ENCODE measurements around the gene WDR27.
"Not testable (repeated sequence)": the region's sequence is repeated elsewhere in the genome, so short reads cannot be mapped to it uniquely, and the experiment has no call there.

The WDR27 gene

DNA sequence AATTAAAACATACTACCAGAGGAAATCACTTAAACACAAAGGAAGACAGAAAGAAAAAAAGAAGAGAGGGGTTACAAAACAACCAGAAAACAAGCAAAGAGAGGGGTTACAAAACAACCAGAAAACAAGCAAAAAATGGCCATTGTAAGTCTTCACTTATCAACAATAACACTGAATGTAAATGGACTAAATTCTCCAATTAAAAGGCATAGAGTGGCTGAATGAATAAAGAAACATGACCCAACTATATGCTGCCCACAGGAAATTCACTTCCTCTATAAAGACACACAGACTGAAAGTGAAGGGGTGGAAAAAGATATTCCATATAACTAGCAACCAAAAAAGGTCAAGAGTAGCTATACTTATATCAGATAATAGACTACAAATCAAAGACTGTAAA lies 180.0 kb downstream of the WDR27 start:
- Histone ChIP-seq H3K27me3 (ENCODE audit: control insufficient read depth in 1 of 2, insufficient read depth in 2 of 2, low read length in 2 of 2) (no peaks in the 10 kb centered on the region), H3K4me3 (ENCODE audit: low read length in 2 of 2) (no peak overlapping the region), H3K9ac (ENCODE audit: low read length in 2 of 2) (no peak overlapping the region), H3K36me3 (ENCODE audit: control insufficient read depth in 2 of 2, insufficient read depth in 2 of 2, low read length in 2 of 2) (no peaks in the 10 kb centered on the region), H3K4me1 (ENCODE audit: control insufficient read depth, insufficient read depth, low read length) (no peaks in the 10 kb centered on the region), H3K27ac (ENCODE audit: low read length) (no peak overlapping the region), H3K9me3 (ENCODE audit: control insufficient read depth in 2 of 2, low read length in 2 of 2) (peaks cover 4 to 12% of the 10 kb centered on the region in 2 donors)

DNA sequence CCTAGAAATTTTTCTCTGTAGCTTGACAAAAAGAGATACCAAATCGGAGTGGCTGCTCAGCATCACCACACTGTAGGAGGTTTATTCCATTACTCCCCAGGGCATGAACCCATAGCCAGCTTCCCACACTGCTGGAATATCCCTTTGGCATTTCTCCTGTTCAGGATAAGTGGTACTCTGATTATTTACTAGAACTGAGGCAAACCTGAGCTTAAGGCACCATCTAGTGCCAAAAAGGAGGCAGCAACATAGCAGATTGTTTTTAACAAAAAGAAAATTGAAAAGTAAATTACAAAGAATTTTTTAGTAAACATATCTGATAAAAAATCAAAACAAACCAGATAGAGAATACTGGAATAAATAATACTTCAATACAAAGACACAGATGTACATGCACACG lies 181.7 kb downstream of the WDR27 start:
- Histone ChIP-seq H3K4me3 (ENCODE audit: low read length in 2 of 2) (no peak overlapping the region), H3K27ac (ENCODE audit: low read length) (no peak overlapping the region), H3K4me1 (ENCODE audit: control insufficient read depth, insufficient read depth, low read length) (no peaks in the 10 kb centered on the region)

DNA sequence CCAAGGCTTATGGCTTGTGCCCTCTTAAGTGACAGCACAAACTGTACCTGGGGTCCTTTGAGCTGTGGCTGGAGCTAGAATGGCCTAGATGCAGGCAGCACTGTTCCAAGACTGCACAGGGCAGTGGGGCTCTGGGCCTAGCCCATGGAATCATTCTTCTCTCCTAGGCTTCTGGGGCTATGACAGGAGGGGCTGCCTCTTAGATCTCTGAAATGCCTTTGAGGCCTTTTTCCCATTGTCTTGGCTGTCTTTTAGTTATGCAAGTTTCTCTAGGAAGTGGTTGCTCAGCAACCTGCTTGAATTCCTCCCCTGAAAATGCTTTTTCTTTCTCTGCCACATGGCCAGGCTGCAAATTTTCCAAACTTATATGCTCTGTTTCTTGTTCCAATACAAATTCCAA lies 183.4 kb downstream of the WDR27 start:
- Histone ChIP-seq H3K4me1 (ENCODE audit: control insufficient read depth, insufficient read depth, low read length) (no peaks in the 10 kb centered on the region), H3K36me3 (ENCODE audit: control insufficient read depth in 2 of 2, insufficient read depth in 2 of 2, low read length in 2 of 2) (no peaks in the 10 kb centered on the region), H3K9ac (ENCODE audit: low read length in 2 of 2) (no peak overlapping the region), H3K27me3 (ENCODE audit: control insufficient read depth in 1 of 2, insufficient read depth in 2 of 2, low read length in 2 of 2) (no peaks in the 10 kb centered on the region), H3K9me3 (ENCODE audit: control insufficient read depth in 2 of 2, low read length in 2 of 2) (peaks cover 4 to 12% of the 10 kb centered on the region in 2 donors), H3K4me3 (ENCODE audit: low read length in 2 of 2) (no peak overlapping the region), H3K27ac (ENCODE audit: low read length) (no peak overlapping the region)

More for the DNA sequence above, 181.7 kb downstream of the WDR27 start:
- peaks cover 4 to 12% of the 10 kb centered on the region in 2 donors for H3K9me3 ChIP-seq (ENCODE audit: control insufficient read depth in 2 of 2, low read length in 2 of 2)
- no peaks in the 10 kb centered on the region for H3K27me3 ChIP-seq (ENCODE audit: control insufficient read depth in 1 of 2, insufficient read depth in 2 of 2, low read length in 2 of 2)
- H3K9ac ChIP-seq (ENCODE audit: low read length in 2 of 2) = no peak overlapping the region
- no peaks in the 10 kb centered on the region for H3K36me3 ChIP-seq (ENCODE audit: control insufficient read depth in 2 of 2, insufficient read depth in 2 of 2, low read length in 2 of 2)

DNA sequence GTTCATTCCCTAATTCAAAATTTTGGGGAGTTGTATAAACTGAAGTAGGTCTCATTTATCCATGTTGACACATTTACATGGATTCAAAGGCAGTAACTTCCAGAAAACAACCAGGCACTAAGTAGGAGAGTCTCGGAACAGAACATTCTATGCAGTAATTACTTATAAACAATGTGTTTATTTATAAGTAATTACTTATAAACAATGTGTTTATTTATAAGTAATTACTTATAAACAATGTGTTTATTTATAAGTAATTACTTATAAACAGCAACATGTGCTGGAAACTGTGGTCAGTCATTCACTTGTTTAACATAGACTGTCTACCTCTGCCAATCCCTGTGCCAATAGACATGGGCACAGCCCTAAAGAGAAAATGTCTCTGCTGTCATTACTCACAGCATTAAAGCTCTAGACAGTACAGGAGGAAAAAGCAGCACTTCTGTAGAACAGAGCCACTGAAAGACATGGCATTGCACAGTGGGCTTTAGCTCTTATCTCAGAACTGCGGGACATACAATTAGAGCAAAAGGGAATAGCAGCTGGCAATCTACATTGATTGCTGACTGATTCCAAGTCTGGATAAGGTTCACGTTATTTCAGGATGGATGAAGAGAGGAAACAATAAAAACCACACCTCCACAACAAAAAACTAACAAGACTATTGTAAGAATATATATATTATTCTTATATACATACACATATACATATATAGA lies 188.2 kb downstream of the WDR27 start:
- no peaks in the 10 kb centered on the region for H3K4me1 ChIP-seq (ENCODE audit: control insufficient read depth, insufficient read depth, low read length)
- H3K9me3 ChIP-seq (ENCODE audit: control insufficient read depth in 2 of 2, low read length in 2 of 2) = peaks cover 0 to 10% of the 10 kb centered on the region in 2 donors
- no peak overlapping the region for H3K27ac ChIP-seq (ENCODE audit: low read length)
- H3K36me3 ChIP-seq (ENCODE audit: control insufficient read depth in 2 of 2, insufficient read depth in 2 of 2, low read length in 2 of 2) = no peaks in the 10 kb centered on the region
- no peak overlapping the region for H3K4me3 ChIP-seq (ENCODE audit: low read length in 2 of 2)
- no peak overlapping the region for H3K9ac ChIP-seq (ENCODE audit: low read length in 2 of 2)
- no peaks in the 10 kb centered on the region for H3K27me3 ChIP-seq (ENCODE audit: control insufficient read depth in 1 of 2, insufficient read depth in 2 of 2, low read length in 2 of 2)

DNA sequence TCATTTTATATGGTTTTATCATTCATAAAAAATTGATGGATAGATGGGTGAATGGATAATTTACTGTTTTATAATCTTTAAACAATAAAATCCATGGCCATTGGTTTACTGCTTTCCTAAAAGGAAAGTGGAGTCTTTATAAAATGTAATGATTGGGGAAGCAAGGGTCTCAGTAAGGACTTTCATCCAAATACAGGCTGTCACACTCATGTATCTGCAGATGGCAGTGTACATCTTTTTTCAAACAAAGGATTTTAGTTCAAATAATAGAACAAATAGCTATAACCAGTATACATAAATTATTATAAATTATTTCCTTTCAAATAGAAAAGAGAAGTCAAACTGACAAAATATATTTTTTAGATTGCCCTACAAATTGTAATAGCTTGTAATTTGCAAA lies 190.0 kb downstream of the WDR27 start:
- not testable (repeated sequence) for H3K9ac ChIP-seq (ENCODE audit: low read length in 2 of 2); H3K4me1 ChIP-seq (ENCODE audit: control insufficient read depth, insufficient read depth, low read length); H3K36me3 ChIP-seq (ENCODE audit: control insufficient read depth in 2 of 2, insufficient read depth in 2 of 2, low read length in 2 of 2); H3K4me3 ChIP-seq (ENCODE audit: low read length in 2 of 2); H3K27me3 ChIP-seq (ENCODE audit: control insufficient read depth in 1 of 2, insufficient read depth in 2 of 2, low read length in 2 of 2); H3K27ac ChIP-seq (ENCODE audit: low read length); H3K9me3 ChIP-seq (ENCODE audit: control insufficient read depth in 2 of 2, low read length in 2 of 2)

DNA sequence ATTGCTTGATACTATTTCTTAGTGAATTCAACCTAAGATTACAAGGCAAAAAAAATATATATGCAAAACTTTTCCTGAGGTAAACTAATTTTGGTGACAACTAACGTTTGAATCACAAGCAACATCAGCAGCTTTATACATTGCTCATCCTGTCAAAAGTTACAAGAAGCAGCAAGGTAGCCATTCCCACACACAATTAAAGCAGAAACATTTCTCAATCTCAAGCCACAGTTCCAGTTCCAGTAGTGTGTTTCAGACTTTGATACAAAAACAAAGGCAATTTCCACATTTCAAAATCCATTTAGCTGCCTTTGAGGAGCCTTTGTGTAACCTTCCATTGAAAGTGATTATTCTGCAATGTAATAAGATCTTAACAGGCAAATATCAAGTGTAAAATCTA lies 191.0 kb downstream of the WDR27 start:
- Histone ChIP-seq H3K9me3 (ENCODE audit: control insufficient read depth in 2 of 2, low read length in 2 of 2) (peaks cover 2 to 3% of the 10 kb centered on the region in 2 donors), H3K36me3 (ENCODE audit: control insufficient read depth in 2 of 2, insufficient read depth in 2 of 2, low read length in 2 of 2) (no peaks in the 10 kb centered on the region), H3K27me3 (ENCODE audit: control insufficient read depth in 1 of 2, insufficient read depth in 2 of 2, low read length in 2 of 2) (no peaks in the 10 kb centered on the region), H3K27ac (ENCODE audit: low read length) (no peak overlapping the region), H3K4me1 (ENCODE audit: control insufficient read depth, insufficient read depth, low read length) (no peaks in the 10 kb centered on the region), H3K4me3 (ENCODE audit: low read length in 2 of 2) (no peak overlapping the region), H3K9ac (ENCODE audit: low read length in 2 of 2) (no peak overlapping the region)

DNA sequence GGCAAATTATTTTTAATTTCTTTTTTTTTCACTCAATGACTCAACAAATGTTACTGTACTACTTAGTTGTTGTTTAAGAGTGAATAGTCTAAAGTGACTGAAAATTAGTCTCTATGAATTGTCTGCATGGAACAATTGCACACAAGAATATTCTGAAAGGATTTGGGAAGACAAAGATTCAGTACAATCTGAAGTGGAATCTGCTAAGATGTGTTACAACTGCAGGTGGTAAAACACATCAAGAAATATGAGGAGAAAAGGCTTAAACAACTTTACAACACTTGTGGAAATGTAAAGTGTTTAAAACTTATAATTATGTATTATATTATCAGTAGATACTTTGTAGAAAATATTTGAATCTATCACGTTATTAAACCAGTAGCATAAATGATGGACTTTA lies 193.4 kb downstream of the WDR27 start:
- Histone ChIP-seq H3K4me1 (ENCODE audit: control insufficient read depth, insufficient read depth, low read length) (no peaks in the 10 kb centered on the region), H3K27me3 (ENCODE audit: control insufficient read depth in 1 of 2, insufficient read depth in 2 of 2, low read length in 2 of 2) (no peaks in the 10 kb centered on the region), H3K36me3 (ENCODE audit: control insufficient read depth in 2 of 2, insufficient read depth in 2 of 2, low read length in 2 of 2) (no peaks in the 10 kb centered on the region), H3K27ac (ENCODE audit: low read length) (no peak overlapping the region), H3K4me3 (ENCODE audit: low read length in 2 of 2) (no peak overlapping the region), H3K9ac (ENCODE audit: low read length in 2 of 2) (no peak overlapping the region), H3K9me3 (ENCODE audit: control insufficient read depth in 2 of 2, low read length in 2 of 2) (peaks cover 2 to 3% of the 10 kb centered on the region in 2 donors)

DNA sequence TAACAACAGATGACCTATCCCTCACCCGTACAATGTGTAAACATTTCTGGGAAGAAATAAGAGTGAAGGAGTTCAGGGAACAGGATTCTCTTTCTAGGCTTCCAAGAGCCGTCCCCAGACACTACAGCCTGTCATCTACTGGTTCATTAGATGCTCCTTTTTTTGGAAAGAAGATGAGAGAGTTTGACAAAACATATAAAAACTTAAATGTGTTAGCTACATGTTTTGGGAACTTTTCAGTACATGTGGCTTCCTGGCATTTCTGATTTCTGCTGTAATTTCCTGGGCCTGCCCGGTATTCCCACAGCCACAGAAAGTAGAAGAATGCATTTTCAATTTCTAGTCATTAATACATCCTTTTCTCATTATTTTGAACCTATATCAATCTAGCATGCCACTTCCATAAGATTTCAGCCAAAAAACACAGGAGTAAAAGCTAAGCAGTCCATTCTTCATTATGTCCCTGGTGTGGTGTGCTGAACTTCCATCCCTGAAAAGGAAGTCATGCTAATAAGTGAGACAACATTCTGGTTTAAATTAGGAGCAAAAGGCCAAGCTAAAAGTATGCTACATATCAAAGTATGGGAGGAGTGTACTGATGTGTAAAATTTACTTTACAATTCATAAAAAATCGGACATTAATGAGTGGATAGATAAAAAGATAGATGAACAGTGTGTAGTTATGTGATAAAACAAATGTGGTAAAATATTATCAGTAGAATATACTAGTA lies 198.2 kb downstream of the WDR27 start:
- Histone ChIP-seq H3K4me3 (ENCODE audit: low read length in 2 of 2) (no peak overlapping the region), H3K9me3 (ENCODE audit: control insufficient read depth in 2 of 2, low read length in 2 of 2) (peaks cover 0 to 2% of the 10 kb centered on the region in 2 donors), H3K9ac (ENCODE audit: low read length in 2 of 2) (no peak overlapping the region), H3K27me3 (ENCODE audit: control insufficient read depth in 1 of 2, insufficient read depth in 2 of 2, low read length in 2 of 2) (no peaks in the 10 kb centered on the region), H3K36me3 (ENCODE audit: control insufficient read depth in 2 of 2, insufficient read depth in 2 of 2, low read length in 2 of 2) (no peaks in the 10 kb centered on the region), H3K27ac (ENCODE audit: low read length) (peak overlapping the region; percentile 49), H3K4me1 (ENCODE audit: control insufficient read depth, insufficient read depth, low read length) (no peaks in the 10 kb centered on the region)

DNA sequence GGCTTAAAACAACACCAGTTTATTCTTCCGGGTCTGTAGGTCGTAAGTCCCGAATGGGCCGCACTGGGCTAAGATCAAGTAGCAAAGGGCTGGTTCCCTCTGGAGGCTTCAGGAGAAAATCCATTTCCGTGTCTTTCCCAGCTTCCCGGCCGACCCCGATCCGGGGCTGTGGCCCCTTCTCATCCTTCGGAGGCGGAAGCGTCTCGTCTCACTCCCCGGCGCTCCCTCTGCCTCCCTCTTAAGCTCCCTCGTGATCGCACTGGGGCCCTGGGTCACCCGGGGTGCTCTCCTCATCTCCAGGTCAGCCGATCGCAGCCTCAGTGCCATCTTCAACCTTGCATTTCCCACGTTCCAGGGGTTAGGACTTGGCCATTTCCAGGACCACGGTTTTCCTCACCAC lies 199.4 kb downstream of the WDR27 start:
- Histone ChIP-seq H3K4me3 (ENCODE audit: low read length in 2 of 2) (no peak overlapping the region), H3K27ac (ENCODE audit: low read length) (no peak overlapping the region), H3K36me3 (ENCODE audit: control insufficient read depth in 2 of 2, insufficient read depth in 2 of 2, low read length in 2 of 2) (no peaks in the 10 kb centered on the region), H3K9me3 (ENCODE audit: control insufficient read depth in 2 of 2, low read length in 2 of 2) (no peaks in the 10 kb centered on the region), H3K4me1 (ENCODE audit: control insufficient read depth, insufficient read depth, low read length) (no peaks in the 10 kb centered on the region), H3K27me3 (ENCODE audit: control insufficient read depth in 1 of 2, insufficient read depth in 2 of 2, low read length in 2 of 2) (no peaks in the 10 kb centered on the region), H3K9ac (ENCODE audit: low read length in 2 of 2) (no peak overlapping the region)

DNA sequence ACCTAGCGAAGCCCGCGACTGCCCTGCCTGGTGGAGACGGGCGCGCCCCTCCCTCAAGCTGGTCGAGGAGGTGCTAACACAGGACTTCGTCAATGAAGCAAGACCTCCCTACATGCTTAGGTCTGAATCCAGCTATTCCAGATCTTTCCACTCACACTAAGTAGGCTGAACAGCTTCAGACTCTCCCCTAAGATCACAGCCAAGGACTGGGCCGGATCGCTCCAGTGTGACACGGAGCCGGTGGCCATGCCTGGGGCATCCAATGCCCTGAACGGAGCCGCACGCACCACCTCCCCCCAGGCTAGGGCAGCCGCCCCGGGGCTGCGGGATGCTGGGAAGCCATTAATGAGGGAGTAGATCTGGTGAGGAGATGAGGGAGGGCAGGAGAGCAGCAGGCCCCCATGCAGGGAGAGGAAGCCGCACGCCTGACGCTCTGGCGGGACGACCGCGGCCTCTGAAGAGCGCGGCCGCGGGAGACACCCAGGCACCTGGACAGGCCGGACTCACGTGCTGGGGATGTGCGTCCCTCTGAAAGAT lies 200.0 kb downstream of the WDR27 start:
- H3K4me1 ChIP-seq (ENCODE audit: control insufficient read depth, insufficient read depth, low read length) = no peaks in the 10 kb centered on the region
- no peaks in the 10 kb centered on the region for H3K27me3 ChIP-seq (ENCODE audit: control insufficient read depth in 1 of 2, insufficient read depth in 2 of 2, low read length in 2 of 2)
- H3K27ac ChIP-seq (ENCODE audit: low read length) = no peak overlapping the region
- no peak overlapping the region for H3K9ac ChIP-seq (ENCODE audit: low read length in 2 of 2)
- no peaks in the 10 kb centered on the region for H3K9me3 ChIP-seq (ENCODE audit: control insufficient read depth in 2 of 2, low read length in 2 of 2)
- no peak overlapping the region for H3K4me3 ChIP-seq (ENCODE audit: low read length in 2 of 2)
- no peaks in the 10 kb centered on the region for H3K36me3 ChIP-seq (ENCODE audit: control insufficient read depth in 2 of 2, insufficient read depth in 2 of 2, low read length in 2 of 2)

DNA sequence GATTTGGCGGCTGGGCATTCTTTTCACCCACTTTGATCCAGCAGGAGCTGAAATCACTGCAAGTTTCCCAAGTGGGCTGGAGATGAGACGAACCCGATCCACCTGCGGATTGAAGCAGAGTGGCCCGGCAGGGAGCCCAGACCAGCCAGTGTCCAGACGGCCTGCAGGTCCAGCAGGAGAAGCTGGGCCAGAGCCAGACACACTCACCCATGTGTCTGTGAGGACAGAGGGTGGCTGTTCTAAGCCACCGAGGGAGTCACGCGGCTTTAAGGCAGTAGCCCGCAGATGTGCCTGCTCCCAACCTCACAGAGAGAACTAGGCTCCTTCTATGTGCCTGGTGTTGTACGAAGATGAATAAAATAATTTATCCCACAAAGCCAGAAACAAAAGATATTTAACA lies 200.7 kb downstream of the WDR27 start:
- H3K4me1 ChIP-seq (ENCODE audit: control insufficient read depth, insufficient read depth, low read length) = no peaks in the 10 kb centered on the region

More for the DNA sequence above, 200.7 kb downstream of the WDR27 start:
- H3K4me3 ChIP-seq (ENCODE audit: low read length in 2 of 2) = no peak overlapping the region
- no peak overlapping the region for H3K9ac ChIP-seq (ENCODE audit: low read length in 2 of 2)
- H3K9me3 ChIP-seq (ENCODE audit: control insufficient read depth in 2 of 2, low read length in 2 of 2) = no peaks in the 10 kb centered on the region
- H3K27ac ChIP-seq (ENCODE audit: low read length) = no peak overlapping the region
- H3K27me3 ChIP-seq (ENCODE audit: control insufficient read depth in 1 of 2, insufficient read depth in 2 of 2, low read length in 2 of 2) = no peaks in the 10 kb centered on the region
- H3K36me3 ChIP-seq (ENCODE audit: control insufficient read depth in 2 of 2, insufficient read depth in 2 of 2, low read length in 2 of 2) = no peaks in the 10 kb centered on the region

Measured in stomach smooth muscle (tissue), 2 donors.